ENCODE results near the gene UBALD2.

DNA sequence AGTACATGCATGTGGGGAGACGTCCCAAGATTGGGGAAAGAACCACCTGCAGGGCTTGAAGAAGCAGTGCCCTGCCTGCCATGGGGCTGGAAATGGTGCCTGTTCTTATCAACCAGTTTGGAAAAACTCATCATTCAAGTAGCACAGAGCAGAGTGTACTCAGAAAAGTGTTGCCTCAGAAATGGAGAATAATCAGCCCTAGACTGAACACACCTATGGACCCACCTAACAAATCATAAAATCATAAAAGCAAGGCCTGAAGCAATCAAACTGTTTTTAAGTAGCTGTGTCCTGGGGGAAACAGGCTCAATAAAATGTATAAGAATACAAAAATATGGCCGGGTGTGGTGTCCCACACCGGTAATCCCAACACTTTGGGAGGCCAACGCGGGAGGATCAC lies 31.7 kb downstream of the UBALD2 start:
- no peak for TF ChIP-seq EP300 (IDR thresholded peaks at IDR 0.05)
- no peak for TF ChIP-seq POLR2AphosphoS5 (IDR thresholded peaks at IDR 0.05)
- no peak for TF ChIP-seq CTCF (IDR thresholded peaks at IDR 0.05)
